Kidney (tissue), 14 donors: ENCODE results near the gene ZNF628. TPM values are rescaled to one million over a fixed set of nuclear protein-coding genes. Genes with fewer than 3 reads are reported as not detected.

Experiments used
- DNase-seq, 5 donors: peaks; one replicate each; pipeline ENCODE4 v3.0.0-alpha.2; 2013 to 2020
- FAIRE-seq: peaks from 2 replicates; lab custom pipeline; 2012; peaks lifted over from hg19 to GRCh38; lab: Jason Lieb, UNC
- H3K27ac ChIP-seq, 2 donors: one replicate each; pipeline ENCODE4 v1.7.0; 2013; ENCODE audit warnings: low read depth in 2 of 2, low read length in 2 of 2, inconsistent platforms in 1 of 2
- H3K27me3 ChIP-seq: one replicate; pipeline ENCODE4 v1.7.1; 2013; ENCODE audit warnings: low read length, inconsistent platforms; ENCODE audit not compliant: control insufficient read depth, insufficient read depth
- H3K36me3 ChIP-seq, 3 donors: one replicate each; pipeline versions ENCODE4 v1.7.0 to v1.7.1; 2013; ENCODE audit warnings: low read length in 3 of 3, control low read depth in 1 of 3, inconsistent platforms in 1 of 3; ENCODE audit not compliant: insufficient read depth in 3 of 3, control insufficient read depth in 2 of 3
- H3K4me1 ChIP-seq, 3 donors: one replicate each; pipeline versions ENCODE4 v1.7.0 to v1.7.1; 2013; ENCODE audit warnings: low read length in 3 of 3, inconsistent platforms in 1 of 3, low read depth in 1 of 3; ENCODE audit not compliant: control insufficient read depth in 2 of 3, insufficient read depth in 2 of 3
- H3K4me3 ChIP-seq, 3 donors: one replicate each; pipeline versions ENCODE4 v1.7.0 to v1.8.1; 2013; ENCODE audit warnings: low read length in 3 of 3, control low read depth in 1 of 3, inconsistent platforms in 1 of 3
- H3K9ac ChIP-seq, 3 donors: one replicate each; pipeline versions ENCODE4 v1.7.0 to v1.7.1; 2013; ENCODE audit warnings: low read length in 3 of 3, control low read depth in 1 of 3, inconsistent platforms in 1 of 3
- H3K9me3 ChIP-seq, 3 donors: one replicate each; pipeline versions ENCODE4 v1.7.0 to v1.7.1; 2013; ENCODE audit warnings: low read length in 3 of 3, control low read depth in 1 of 3, inconsistent platforms in 1 of 3; ENCODE audit not compliant: control insufficient read depth in 2 of 3, insufficient read depth in 1 of 3
- CTCF ChIP-seq: IDR thresholded peaks from 3 replicates; pipeline ENCODE4 v1.5.1; 2012; ENCODE audit warnings: mild to moderate bottlenecking, moderate library complexity, borderline replicate concordance; ENCODE audit not compliant: insufficient read depth; ENCODE audit errors: extremely low read depth
- intact Hi-C: fragments of 100-400 bp; cut with DNase I; formaldehyde crosslinking; loops from one replicate; pipeline ENCODE4 v1.11.1; 2022
- polyA plus RNA-seq: library from polyadenylated mRNA; stranded (reverse); fragments of 350-450 nt; fragmentation: Illumina TruSeq; extraction: RNeasy Lipid Tissue Mini Kit (QIAGEN cat#74804); gene quantifications from one replicate; pipeline ENCODE4 v1.2.3, GENCODE V29; 2014; ENCODE audit warnings: low read depth, low replicate concordance; ENCODE audit not compliant: insufficient read depth
- total RNA-seq: library from RNA; stranded (reverse); fragmentation: NEBNext Ultra II Directional; extraction: Animal tissue kit (Norgen Biotek cat#: 25700); gene quantifications from one replicate; pipeline ENCODE4 v1.2.1, GENCODE V29; 2021
- donor health status: control.
- donor health status: control.
- donor health status: control.
- donor health status: control.
- donor health status: control.
- donor health status: DM: yes; HTN: yes; CAD: no.
- donor health status: Normal renal cell carcinoma (clear cell type).

Gene ZNF628
- total and polyA plus RNA-seq, 2 donors from 2014 or later: 2.3 to 12.0 TPM

- TF ChIP-seq CTCF: no peak
- DNase-seq (peak; percentile 62 to 92 (median 74)), FAIRE-seq (no peak)
- intact Hi-C loops: no loop called here
- no peaks in the 10 kb centered on the region for H3K36me3 ChIP-seq
- no peaks in the 10 kb centered on the region for H3K27me3 ChIP-seq
- H3K9ac ChIP-seq: peak overlapping the region in 1 of 3 donors; percentile 40
- H3K4me1 ChIP-seq: peaks cover 0 to 24% (median 5%) of the 10 kb centered on the region in 3 donors
- H3K9me3 ChIP-seq: no peaks in the 10 kb centered on the region
- no peak overlapping the region for H3K4me3 ChIP-seq
- peak overlapping the region; percentile 59 to 68 for H3K27ac ChIP-seq
Observed at GRCh38 chr19:55486971-55487923, 10.8 kb downstream of the ZNF628 start.

DNA sequence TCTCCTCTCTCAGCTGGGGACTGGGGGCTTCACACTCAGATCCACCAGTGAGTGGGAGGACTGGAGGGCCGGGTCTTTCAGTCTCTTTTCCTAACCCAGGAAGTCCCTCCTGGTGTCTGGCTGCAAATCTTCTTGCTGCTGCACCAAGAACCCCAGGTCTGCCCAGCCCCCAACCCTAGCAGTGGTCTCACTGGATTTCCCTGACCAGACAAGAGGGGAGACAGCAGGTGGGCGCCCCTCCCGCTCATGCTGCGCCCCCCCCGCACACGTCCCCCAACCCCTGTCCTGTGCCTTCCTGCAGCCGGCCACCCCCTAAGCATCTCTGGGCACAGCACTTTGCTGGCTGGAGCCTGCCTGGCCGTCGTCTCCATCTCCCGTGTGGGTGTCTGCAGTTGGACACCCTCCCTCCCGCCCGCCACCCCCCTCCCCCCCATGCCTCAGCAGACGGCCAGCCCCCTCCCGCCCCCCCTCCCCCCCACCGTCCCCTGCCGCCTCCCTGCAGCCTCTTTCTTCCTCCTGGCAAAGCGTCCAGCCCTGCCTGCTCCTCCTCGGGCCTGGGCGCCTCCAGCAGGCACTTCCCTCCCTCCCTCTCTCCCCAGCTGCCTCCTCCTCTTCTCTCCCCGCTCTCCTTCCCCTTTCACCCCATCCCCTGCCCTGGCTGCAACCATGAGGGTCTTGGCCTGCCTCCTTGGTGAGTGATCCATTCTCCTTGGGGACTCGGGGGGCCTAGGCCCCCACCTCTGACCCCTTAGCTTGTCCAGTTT lies 11.7 kb downstream of the ZNF628 start, which contains the start of gene SSC5D:
Gene SSC5D, plus strand, starts transcription at position 513 of the 764 bp plus-strand sequence. Its CDS starts 154 bp downstream, at position 667.
- peak within 1 kb of the TSS in 1 of 3 donors; percentile 40 for H3K9ac ChIP-seq
- H3K9me3 ChIP-seq: no peaks in the 10 kb centered on the region
- no peak within 1 kb of the TSS for H3K4me3 ChIP-seq
- DNase-seq (peak in 3 of 5 donors; percentile 63 to 87 (median 73)), FAIRE-seq (no peak)
- no peaks in the 10 kb centered on the region for H3K36me3 ChIP-seq
- H3K27me3 ChIP-seq: no peaks in the 10 kb centered on the region
- TF ChIP-seq CTCF: no peak
- intact Hi-C loops: no loop called here
- peaks cover 0 to 24% (median 5%) of the 10 kb centered on the region in 3 donors for H3K4me1 ChIP-seq
- peak within 1 kb of the TSS; percentile 59 to 68 for H3K27ac ChIP-seq

DNA sequence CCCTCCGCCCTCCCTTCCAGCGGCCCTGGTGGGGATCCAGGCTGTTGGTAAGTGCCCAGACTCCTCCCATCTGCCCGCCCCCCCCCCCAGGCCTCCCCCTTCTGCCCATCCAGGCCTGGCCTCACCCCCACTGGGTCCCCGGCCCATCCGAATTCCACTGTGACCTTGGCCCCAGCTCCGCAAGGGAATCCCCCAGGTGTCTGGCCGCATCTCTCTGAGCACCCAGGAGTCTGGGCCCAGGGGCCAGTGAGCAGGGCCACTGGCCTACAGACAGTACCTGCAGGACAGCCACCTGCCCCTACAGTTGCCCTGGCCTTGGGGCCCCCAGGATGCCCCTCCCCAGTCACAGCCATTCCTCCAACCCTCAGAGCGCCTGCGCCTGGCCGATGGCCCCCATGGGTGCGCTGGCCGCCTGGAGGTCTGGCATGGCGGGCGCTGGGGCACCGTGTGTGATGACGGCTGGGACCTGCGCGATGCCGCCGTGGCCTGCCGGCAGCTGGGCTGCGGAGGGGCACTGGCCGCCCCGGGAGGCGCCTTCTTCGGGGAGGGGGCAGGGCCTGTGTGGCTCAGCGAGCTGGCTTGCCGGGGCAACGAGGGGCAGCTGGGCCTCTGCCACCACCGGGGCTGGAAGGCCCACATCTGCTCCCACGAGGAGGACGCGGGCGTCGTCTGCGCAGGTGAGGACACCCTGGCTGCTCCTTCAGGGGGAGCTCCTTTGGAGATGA lies 12.7 kb downstream of the ZNF628 start:
- H3K9ac ChIP-seq: no peak overlapping the region
- no peak overlapping the region for H3K27ac ChIP-seq
- H3K9me3 ChIP-seq: no peaks in the 10 kb centered on the region
- FAIRE-seq (no peak), DNase-seq (peak in 1 of 5 donors; percentile 72)
- no peak for TF ChIP-seq CTCF
- no peaks in the 10 kb centered on the region for H3K27me3 ChIP-seq
- peaks cover 0 to 22% (median 5%) of the 10 kb centered on the region in 3 donors for H3K4me1 ChIP-seq
- H3K4me3 ChIP-seq: no peak overlapping the region
- H3K36me3 ChIP-seq: no peaks in the 10 kb centered on the region
- intact Hi-C loops: no loop called here
